ENCODE data around the gene AKAP13. TPM values are rescaled to one million over a fixed set of nuclear protein-coding genes. Genes with fewer than 3 reads are reported as not detected.

AKAP13 gene
- polyA plus RNA-seq, 3 donors, result 82.8 to 94.8 (median 88.1) TPM

GRCh38 chr15:85595804-85596536, 215.6 kb downstream of the AKAP13 start:
- no peak for DNase-seq

DNA sequence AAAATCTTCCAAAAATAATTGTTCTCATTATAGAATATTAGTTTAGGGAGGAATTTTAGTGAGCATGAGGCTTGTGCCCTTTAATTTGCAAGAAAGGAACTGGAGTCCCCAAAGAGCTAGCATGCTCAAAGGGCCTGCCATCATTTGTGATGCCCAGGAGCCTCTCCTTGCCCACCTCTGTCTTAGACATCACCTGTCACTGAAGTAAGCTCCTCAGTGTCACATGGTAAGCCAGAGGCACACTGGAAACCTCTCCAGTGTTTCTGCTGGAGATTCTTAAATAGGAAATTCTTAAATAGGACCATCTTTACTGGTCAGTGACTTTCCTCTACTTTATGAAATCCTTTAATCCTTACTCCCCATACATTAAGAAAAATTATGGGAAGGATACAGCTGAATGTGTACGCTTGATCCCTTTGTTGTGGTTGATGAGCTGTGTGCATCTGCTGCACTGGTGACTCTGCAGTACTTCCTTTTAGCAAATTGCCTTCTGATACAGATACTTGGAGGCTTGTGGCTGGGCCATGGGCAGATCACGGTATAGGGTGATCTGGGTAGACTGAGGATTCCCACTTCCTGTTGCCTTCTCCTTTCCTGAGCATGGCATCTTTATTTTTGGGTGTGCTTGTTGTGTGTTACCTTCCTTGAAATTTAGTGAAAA, 216.9 kb downstream of the AKAP13 start:
- no peak for DNase-seq

DNA sequence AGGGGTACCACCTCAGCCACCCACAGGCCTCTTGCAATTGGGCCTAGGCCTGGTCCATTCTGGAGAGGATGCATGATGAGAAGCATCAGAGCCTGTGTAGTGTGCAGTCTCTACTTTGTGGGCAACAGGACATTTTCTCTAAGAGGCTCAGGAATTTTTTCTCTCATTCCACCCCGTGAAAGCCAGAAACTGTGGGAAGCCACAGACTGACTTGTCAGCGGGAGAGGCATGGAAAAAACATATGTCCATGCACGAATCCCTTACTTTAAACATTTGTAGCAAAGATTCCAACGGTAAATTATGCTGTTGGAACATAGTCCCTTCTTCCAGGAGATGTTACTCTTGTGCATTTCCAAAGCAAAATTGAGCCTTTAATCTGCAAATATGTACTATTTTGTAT, 217.8 kb downstream of the AKAP13 start:
- no peak for DNase-seq

- DNase-seq, result no peak
Observed at GRCh38 chr15:85598718-85599398, 218.5 kb downstream of the AKAP13 start.

GRCh38 chr15:85600001-85600400, 219.6 kb downstream of the AKAP13 start:
- DNase-seq, result no peak

DNA sequence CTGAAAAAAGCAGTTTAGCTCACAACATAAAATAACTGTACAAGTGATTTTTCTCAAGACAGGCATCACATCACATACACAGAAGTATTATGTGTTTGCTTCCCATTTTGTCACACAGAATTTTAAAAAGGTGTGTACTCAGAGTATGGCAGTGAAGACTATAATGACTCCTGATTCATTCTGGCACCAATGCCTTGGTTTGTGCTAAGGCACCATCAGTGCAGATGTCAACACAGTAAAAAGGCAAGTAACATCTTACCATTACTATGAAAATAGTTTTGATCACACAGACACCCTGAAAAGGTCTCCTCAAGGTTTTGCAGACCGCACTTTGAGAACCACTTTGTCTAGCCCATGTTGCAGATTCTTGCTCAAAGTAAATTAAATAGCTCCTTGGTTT, 222.8 kb downstream of the AKAP13 start:
- DNase-seq, result no peak

DNA sequence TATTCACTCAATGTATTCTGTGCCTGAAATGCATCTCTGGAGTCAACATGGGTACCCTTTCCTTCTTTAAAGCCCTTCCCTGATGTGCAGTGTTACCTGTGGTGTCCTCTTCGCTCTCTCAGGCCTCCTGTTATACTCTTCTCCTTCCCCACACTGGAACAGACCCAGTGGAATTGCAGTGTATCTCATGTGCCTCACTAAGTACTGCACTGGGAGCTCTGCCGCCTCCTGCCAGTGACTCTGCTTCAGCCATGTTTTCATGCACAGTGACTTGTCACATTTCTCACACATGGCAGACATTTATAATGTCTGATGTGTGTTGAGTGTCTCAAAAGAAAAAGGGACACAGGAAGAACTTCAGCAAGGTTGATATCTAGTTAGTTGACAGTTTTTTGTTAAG, 223.3 kb downstream of the AKAP13 start:
- DNase-seq, result no peak

- DNase-seq, result no peak
Observed at GRCh38 chr15:85604194-85604593, 223.8 kb downstream of the AKAP13 start.

DNA sequence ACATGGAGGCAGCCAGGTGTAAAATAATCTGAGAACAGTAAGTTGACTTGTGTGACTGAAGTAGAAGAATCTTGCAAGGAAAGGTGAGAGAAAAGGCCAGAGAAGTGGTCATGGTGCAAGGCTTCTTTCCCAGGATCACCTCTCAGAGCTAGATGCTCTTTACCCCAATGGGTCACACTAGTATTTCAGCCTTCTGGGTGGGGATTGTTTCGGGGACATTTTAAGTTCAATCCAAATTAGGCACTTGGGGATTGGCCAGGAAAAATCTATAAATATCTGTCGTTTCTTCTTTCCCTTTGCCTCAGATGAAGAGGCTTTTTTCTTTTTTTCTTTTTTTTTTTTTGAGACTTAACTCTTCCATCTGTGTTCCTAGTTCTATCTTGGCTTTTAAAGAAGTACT, 226.3 kb downstream of the AKAP13 start:
- DNase-seq, result no peak

DNA sequence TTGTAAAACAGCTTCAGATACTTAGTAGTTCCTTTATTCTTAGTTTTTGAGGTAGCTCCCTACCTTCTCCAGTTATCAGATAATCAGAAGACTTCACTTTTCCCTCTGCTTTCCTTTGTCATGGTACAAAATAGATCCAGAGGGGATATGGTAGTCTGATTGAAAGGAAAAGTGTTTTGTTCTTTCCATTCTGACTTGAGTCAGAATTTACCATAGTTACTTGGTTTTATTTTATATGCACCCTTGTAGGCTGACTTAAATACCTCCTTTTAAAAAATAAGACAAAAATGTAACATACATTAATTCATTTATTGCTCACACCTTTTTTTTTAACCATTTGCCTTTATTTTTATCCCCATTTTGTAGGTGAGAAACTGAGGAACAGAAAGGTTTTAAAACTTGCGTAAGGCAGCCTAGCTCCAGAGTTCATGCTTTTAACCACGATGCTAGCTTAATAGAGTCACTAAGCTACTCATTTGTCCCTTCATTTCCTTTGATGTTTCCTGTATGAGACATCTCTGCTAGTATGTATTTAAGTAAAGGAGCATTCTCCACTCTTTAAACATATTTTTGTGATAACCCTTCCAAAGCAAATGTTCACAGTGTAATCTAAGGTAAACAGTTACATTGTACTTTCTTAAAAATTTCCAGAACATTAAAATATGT, 226.9 kb downstream of the AKAP13 start:
- DNase-seq, result no peak

GRCh38 chr15:85607842-85608241, 227.4 kb downstream of the AKAP13 start:
- no peak for DNase-seq

DNA sequence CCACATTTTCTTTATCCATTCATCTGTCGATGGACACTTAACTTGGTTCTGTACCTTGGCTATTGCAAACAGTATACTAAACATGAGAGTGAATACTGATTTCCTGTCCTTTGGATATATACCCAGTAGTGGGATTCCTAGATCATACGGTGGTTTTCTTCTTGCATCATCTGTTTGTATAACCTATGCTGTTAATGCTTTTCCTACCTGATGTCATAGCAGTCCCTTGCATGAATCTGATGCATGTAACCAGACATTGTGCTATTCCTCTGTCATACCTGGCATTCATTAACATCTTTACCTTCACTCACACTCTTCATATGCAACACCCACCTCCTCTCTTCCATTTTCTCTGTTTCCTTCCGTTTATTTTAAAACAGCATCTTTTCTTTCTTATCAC, 229.1 kb downstream of the AKAP13 start:
- DNase-seq, result no peak

GRCh38 chr15:85611361-85611760, 231.0 kb downstream of the AKAP13 start:
- no peak for DNase-seq

GRCh38 chr15:85614059-85614458, 233.7 kb downstream of the AKAP13 start:
- DNase-seq, result no peak

DNA sequence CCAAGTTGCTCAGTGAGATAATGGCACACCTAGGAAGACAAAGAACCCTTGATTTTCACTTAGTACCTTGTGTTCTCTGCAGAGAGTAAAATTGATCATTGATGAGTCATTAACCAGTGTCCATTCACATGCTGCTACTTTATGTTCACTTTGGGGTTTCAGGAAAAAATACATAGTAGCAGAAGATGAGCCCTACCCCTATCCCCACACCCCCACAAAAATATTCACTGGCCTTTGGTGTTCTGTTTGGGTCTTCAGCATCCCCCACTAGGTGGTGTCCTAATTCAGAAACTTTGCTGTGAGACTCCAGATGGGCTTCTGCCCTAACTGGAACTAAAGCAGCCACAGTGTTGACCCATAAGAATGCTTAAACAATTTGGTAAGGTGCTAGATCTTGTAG, 235.5 kb downstream of the AKAP13 start:
- DNase-seq, result no peak

DNA sequence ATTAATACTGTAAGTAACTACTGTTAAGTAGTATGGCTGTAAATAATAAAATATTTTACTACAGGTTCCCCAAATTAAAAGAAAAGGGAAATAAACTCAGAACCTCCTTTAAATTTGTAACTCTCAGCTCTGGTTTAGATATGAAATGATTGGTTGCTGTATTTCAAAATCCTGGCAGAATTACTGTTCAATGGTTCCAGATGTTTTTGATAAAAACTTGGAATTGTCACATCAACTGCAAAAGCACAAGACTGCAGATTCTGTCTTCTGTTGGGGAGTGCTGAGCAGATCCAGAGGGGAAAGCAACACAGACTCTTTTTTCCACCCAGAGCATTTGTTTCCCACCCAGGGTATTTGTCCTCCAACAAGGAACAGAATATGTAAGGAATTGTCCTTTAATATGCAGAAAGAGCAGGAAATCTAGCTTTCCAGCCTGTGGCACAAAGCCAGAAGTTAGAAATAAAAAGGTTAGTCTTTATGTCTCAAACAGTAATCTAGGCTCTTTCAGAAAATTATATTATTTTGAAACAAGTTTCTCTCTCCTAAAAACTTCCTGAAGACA, 236.2 kb downstream of the AKAP13 start:
- DNase-seq, result no peak

- DNase-seq, result no peak
Observed at GRCh38 chr15:85618228-85618505, 237.8 kb downstream of the AKAP13 start.

GRCh38 chr15:85618956-85619491, 238.6 kb downstream of the AKAP13 start:
- peak; percentile 86 for DNase-seq

- no peak for DNase-seq
Observed at GRCh38 chr15:85619992-85620689, 239.7 kb downstream of the AKAP13 start.

DNA sequence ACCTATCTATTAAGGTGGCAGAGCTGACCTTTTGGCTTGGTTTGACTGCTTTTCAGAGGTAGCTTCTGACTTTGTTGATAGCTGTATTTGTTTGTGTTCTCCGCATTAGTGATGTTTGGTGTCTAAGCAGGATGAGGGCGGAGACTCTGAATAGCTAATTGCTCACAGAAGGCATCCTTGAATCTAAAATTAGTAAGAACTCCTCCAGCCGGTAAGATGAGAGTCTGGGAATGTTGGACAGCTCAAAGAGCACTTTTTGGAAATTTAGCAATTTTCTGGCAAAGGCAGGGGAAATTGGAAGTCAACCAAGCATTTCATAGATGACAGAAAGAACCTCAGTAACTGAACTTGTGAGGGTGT, 240.3 kb downstream of the AKAP13 start:
- no peak for DNase-seq

- no peak for DNase-seq
Observed at GRCh38 chr15:85621094-85621493, 240.7 kb downstream of the AKAP13 start.
